Measurements from ENCODE around the gene MBD5. TPM values are rescaled to one million over a fixed set of nuclear protein-coding genes. Genes with fewer than 3 reads are reported as not detected.
A peak's percentile ranks its signal among the peaks of the same experiment; 100 is the strongest.

MBD5 gene
- total and polyA plus RNA-seq, 4 donors: 4.1 to 63.2 (median 29.5) TPM

DNA sequence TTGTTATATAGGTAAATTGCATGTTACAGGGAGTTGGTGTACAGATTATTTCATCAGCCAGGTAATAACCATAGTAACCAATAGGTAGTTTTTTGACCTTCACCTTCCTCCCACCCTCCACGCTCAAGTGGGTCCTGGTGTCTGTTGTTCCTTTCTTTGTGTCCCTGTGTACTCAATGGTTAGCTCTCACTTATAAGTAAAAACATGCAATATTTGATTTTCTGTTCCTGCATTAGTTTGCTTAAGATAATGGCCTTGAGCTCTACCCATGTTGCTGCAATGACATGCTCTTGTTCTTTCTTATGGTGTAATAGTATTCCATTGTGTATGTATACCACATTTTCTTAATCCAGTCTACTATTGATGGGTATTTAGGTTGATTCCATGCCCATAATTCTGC, 390.0 kb downstream of the MBD5 start:
- ATAC-seq (ENCODE audit: low FRiP score): no peak
- H3K36me3 ChIP-seq (ENCODE audit: control insufficient read depth in 1 of 2, insufficient read depth in 2 of 2, low read length in 1 of 2): no peaks in the 10 kb centered on the region
- no peaks in the 10 kb centered on the region for H3K9me3 ChIP-seq (ENCODE audit: control insufficient read depth, low read length)
- no peaks in the 10 kb centered on the region for H3K4me1 ChIP-seq (ENCODE audit: control insufficient read depth in 1 of 2, insufficient read depth in 2 of 2, low read length in 2 of 2)
- intact Hi-C loops (cut with DNase I): no loop called here
- 94 to 96% methylated on average over 1 of the region's 1 CpG for WGBS, 2 donors
- no peak overlapping the region for H3K4me3 ChIP-seq (ENCODE audit: low read length in 2 of 2)
- no peak overlapping the region for H3K27ac ChIP-seq (ENCODE audit: low read depth in 1 of 2, low read length in 2 of 2)
- DNase-seq: no peak
- H3K27me3 ChIP-seq (ENCODE audit: control insufficient read depth in 1 of 2, insufficient read depth in 2 of 2, low read length in 1 of 2): no peaks in the 10 kb centered on the region

DNA sequence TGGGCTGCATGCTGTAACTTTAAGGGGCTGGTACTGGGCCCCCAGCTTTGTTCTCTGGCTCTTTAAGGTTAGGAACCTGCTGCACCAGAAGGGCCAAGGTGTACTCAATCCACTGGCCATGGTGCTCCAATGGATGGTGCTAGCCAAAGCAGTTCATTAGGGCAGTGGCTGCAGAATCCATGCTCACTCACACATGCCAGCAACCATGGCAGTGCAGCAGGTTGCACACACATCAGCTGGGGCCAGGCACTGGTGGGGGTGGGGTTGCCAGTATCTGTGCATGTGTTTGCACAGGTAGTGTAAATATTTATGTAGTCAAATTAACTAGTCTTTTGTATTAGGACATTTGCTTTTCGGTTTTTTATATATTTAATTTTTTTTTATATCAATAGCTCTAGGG, 395.4 kb downstream of the MBD5 start:
- no peak overlapping the region for H3K4me3 ChIP-seq (ENCODE audit: low read length in 2 of 2)
- 97 to 100% methylated on average over 1 of the region's 1 CpG for WGBS, 2 donors
- H3K9me3 ChIP-seq (ENCODE audit: control insufficient read depth, low read length): peaks cover 3% of the 10 kb centered on the region
- intact Hi-C loops (cut with DNase I): no loop called here
- no peaks in the 10 kb centered on the region for H3K4me1 ChIP-seq (ENCODE audit: control insufficient read depth in 1 of 2, insufficient read depth in 2 of 2, low read length in 2 of 2)
- no peak overlapping the region for H3K27ac ChIP-seq (ENCODE audit: low read depth in 1 of 2, low read length in 2 of 2)
- ATAC-seq (ENCODE audit: low FRiP score): no peak
- peaks cover 0 to 2% of the 10 kb centered on the region in 2 donors for H3K36me3 ChIP-seq (ENCODE audit: control insufficient read depth in 1 of 2, insufficient read depth in 2 of 2, low read length in 1 of 2)
- H3K27me3 ChIP-seq (ENCODE audit: control insufficient read depth in 1 of 2, insufficient read depth in 2 of 2, low read length in 1 of 2): no peaks in the 10 kb centered on the region
- DNase-seq: no peak

DNA sequence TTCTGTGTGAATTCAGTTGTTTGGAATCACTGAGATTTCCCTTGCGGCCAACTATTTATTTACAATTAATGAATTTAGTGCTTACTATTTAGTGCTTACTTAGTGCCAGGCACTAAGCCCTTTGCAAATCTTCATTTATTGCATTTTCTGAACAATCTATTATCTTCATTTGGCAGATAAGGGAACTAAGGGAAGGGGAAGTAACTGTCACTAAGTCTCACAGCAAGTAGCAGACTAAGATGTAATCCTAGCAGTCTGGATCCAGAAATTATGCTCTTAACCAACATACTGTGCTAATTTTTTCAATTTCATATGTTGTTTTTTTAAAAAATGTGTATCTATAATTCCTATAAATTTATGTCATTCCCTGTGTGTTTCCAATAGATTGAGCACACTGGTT, 409.2 kb downstream of the MBD5 start:
- DNase-seq: no peak
- no peak for ATAC-seq (ENCODE audit: low FRiP score)
- no peak overlapping the region for H3K4me3 ChIP-seq (ENCODE audit: low read length in 2 of 2)
- intact Hi-C loops (cut with DNase I): no loop called here
- no peaks in the 10 kb centered on the region for H3K4me1 ChIP-seq (ENCODE audit: control insufficient read depth in 1 of 2, insufficient read depth in 2 of 2, low read length in 2 of 2)
- H3K9me3 ChIP-seq (ENCODE audit: control insufficient read depth, low read length): no peaks in the 10 kb centered on the region
- H3K36me3 ChIP-seq (ENCODE audit: control insufficient read depth in 1 of 2, insufficient read depth in 2 of 2, low read length in 1 of 2): no peaks in the 10 kb centered on the region
- H3K27me3 ChIP-seq (ENCODE audit: control insufficient read depth in 1 of 2, insufficient read depth in 2 of 2, low read length in 1 of 2): no peaks in the 10 kb centered on the region
- WGBS, 2 donors: 93 to 99% methylated on average over 1 of the region's 1 CpG
- H3K27ac ChIP-seq (ENCODE audit: low read depth in 1 of 2, low read length in 2 of 2): no peak overlapping the region

DNA sequence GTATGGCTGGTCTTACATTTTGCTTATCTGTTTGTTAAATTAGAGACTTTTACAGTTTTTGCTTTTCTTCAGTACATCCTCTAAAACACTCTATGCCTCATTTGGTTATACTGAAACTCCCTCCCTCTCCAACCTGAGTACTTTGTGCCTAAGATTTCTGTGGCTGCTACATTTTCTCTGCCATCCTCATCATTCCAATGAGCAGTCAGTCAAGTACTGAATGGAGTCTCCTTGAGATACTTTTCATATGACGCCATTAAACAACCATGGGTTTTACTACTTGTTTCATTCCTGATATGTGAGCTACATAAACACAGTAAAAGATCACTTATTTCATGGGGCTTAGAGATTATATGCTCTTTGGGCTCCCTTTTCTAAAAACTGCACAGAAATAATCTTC, 427.0 kb downstream of the MBD5 start:
- Histone ChIP-seq H3K27ac (ENCODE audit: low read depth in 1 of 2, low read length in 2 of 2) (no peak overlapping the region), H3K27me3 (ENCODE audit: control insufficient read depth in 1 of 2, insufficient read depth in 2 of 2, low read length in 1 of 2) (no peaks in the 10 kb centered on the region), H3K4me1 (ENCODE audit: control insufficient read depth in 1 of 2, insufficient read depth in 2 of 2, low read length in 2 of 2) (peaks cover 0 to 2% of the 10 kb centered on the region in 2 donors), H3K9me3 (ENCODE audit: control insufficient read depth, low read length) (no peaks in the 10 kb centered on the region), H3K36me3 (ENCODE audit: control insufficient read depth in 1 of 2, insufficient read depth in 2 of 2, low read length in 1 of 2) (no peaks in the 10 kb centered on the region), H3K4me3 (ENCODE audit: low read length in 2 of 2) (no peak overlapping the region)
- intact Hi-C loops (cut with DNase I): no loop called here
- DNase-seq: no peak
- WGBS, 2 donors: 73 to 74% methylated on average over 1 of the region's 1 CpG
- no peak for ATAC-seq (ENCODE audit: low FRiP score)

DNA sequence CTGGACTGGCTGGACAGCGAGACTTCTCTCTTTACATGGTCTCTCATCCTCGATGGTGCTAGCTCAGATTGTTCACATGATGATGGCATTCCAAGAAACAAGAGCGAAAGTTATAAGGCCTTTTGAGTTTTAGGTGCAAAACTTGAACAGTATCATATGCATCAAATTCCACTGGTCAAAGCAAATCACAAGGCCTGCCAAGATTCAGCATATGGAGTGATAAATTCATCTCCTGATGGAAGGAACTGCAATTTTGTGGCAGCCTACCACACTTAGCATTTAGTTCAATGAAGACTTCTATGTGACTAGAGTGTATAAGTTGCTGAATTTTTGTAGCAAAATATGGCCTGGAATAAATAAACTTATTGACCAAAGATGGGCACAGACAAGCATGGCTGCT, 429.6 kb downstream of the MBD5 start:
- 67 to 68% methylated on average over 3 of the region's 3 CpGs for WGBS, 2 donors
- Histone ChIP-seq H3K27ac (ENCODE audit: low read depth in 1 of 2, low read length in 2 of 2) (peak overlapping the region in 1 of 2 donors; percentile 43), H3K27me3 (ENCODE audit: control insufficient read depth in 1 of 2, insufficient read depth in 2 of 2, low read length in 1 of 2) (no peaks in the 10 kb centered on the region), H3K4me1 (ENCODE audit: control insufficient read depth in 1 of 2, insufficient read depth in 2 of 2, low read length in 2 of 2) (peaks cover 0 to 2% of the 10 kb centered on the region in 2 donors), H3K4me3 (ENCODE audit: low read length in 2 of 2) (no peak overlapping the region), H3K9me3 (ENCODE audit: control insufficient read depth, low read length) (no peaks in the 10 kb centered on the region), H3K36me3 (ENCODE audit: control insufficient read depth in 1 of 2, insufficient read depth in 2 of 2, low read length in 1 of 2) (no peaks in the 10 kb centered on the region)
- no peak for DNase-seq
- ATAC-seq (ENCODE audit: low FRiP score): no peak
- intact Hi-C loops (cut with DNase I): no loop called here

DNA sequence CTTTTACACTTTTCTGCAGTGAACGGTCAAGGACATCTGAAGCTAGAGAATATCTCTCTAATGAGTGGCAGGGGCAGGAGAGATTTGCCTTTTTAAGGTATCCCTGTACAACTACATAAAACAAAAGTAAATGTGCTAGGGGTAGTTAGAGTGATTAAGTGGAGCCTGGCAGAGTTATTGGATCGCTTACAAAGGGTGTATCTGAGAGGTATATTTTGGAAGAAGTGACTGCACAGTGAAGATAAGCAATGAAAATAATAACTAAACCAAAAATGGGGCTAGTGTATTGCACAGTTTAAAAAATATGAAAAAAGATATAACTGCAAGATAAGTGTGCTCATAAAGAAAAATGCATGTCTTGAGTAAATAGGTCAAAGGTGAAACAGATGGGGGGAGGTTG, 430.2 kb downstream of the MBD5 start:
- H3K9me3 ChIP-seq (ENCODE audit: control insufficient read depth, low read length): no peaks in the 10 kb centered on the region
- no peak for ATAC-seq (ENCODE audit: low FRiP score)
- peaks cover 0 to 5% of the 10 kb centered on the region in 2 donors for H3K4me1 ChIP-seq (ENCODE audit: control insufficient read depth in 1 of 2, insufficient read depth in 2 of 2, low read length in 2 of 2)
- no peaks in the 10 kb centered on the region for H3K36me3 ChIP-seq (ENCODE audit: control insufficient read depth in 1 of 2, insufficient read depth in 2 of 2, low read length in 1 of 2)
- no peaks in the 10 kb centered on the region for H3K27me3 ChIP-seq (ENCODE audit: control insufficient read depth in 1 of 2, insufficient read depth in 2 of 2, low read length in 1 of 2)
- no peak for DNase-seq
- 6 to 11% methylated on average over 2 of the region's 2 CpGs for WGBS, 2 donors
- H3K4me3 ChIP-seq (ENCODE audit: low read length in 2 of 2): no peak overlapping the region
- intact Hi-C loops (cut with DNase I): no loop called here
- peak overlapping the region in 1 of 2 donors; percentile 43 for H3K27ac ChIP-seq (ENCODE audit: low read depth in 1 of 2, low read length in 2 of 2)

DNA sequence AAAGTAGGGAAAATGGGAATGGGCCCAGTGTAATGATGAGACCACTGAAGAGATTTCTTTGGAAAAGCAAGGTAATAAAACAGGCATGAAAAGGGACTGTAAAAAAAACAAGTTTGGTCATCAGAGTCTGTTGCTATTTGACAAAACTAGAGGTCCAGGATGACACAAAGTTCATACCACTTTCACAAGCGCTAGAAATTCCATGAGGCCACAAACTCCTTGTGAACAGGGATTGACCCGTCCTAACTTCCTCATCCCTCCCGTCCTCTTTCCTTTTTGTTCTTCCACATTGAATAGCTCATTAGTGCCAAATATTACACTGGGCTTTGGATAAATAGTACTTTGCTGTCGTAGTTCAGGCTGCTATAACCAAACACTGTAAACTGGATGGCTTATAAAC, 434.9 kb downstream of the MBD5 start:
- no peak for ATAC-seq (ENCODE audit: low FRiP score)
- Histone ChIP-seq H3K27me3 (ENCODE audit: control insufficient read depth in 1 of 2, insufficient read depth in 2 of 2, low read length in 1 of 2) (no peaks in the 10 kb centered on the region), H3K4me1 (ENCODE audit: control insufficient read depth in 1 of 2, insufficient read depth in 2 of 2, low read length in 2 of 2) (peaks cover 0 to 15% of the 10 kb centered on the region in 2 donors), H3K27ac (ENCODE audit: low read depth in 1 of 2, low read length in 2 of 2) (no peak overlapping the region), H3K4me3 (ENCODE audit: low read length in 2 of 2) (no peak overlapping the region), H3K9me3 (ENCODE audit: control insufficient read depth, low read length) (no peaks in the 10 kb centered on the region), H3K36me3 (ENCODE audit: control insufficient read depth in 1 of 2, insufficient read depth in 2 of 2, low read length in 1 of 2) (no peaks in the 10 kb centered on the region)
- WGBS, 2 donors: 53 to 57% methylated on average over 4 of the region's 4 CpGs
- no peak for DNase-seq
- intact Hi-C loops (cut with DNase I): no loop called here

DNA sequence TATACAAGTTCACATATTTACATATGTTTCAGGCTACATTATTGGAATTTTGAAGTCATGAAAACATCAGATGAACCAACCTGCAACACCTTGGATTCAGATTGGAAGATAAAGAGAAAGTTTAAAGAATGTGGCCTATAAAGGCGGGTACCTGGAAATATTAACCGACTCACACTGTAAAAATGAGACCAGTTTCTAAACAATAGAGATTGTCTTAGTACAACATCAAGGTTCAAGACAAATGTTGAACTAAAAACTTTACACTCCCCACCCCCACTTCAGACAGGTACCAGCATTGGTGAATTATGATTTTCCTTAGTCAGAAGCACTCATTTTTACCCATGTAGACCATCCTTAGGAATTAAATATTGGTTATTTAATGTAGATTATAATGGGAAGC, 437.3 kb downstream of the MBD5 start:
- H3K9me3 ChIP-seq (ENCODE audit: control insufficient read depth, low read length): no peaks in the 10 kb centered on the region
- intact Hi-C loops (cut with DNase I): no loop called here
- no peaks in the 10 kb centered on the region for H3K27me3 ChIP-seq (ENCODE audit: control insufficient read depth in 1 of 2, insufficient read depth in 2 of 2, low read length in 1 of 2)
- no peaks in the 10 kb centered on the region for H3K36me3 ChIP-seq (ENCODE audit: control insufficient read depth in 1 of 2, insufficient read depth in 2 of 2, low read length in 1 of 2)
- no peak overlapping the region for H3K4me3 ChIP-seq (ENCODE audit: low read length in 2 of 2)
- WGBS, 2 donors: 99% methylated on average over 2 of the region's 2 CpGs
- peak overlapping the region in 1 of 2 donors; percentile 43 for H3K27ac ChIP-seq (ENCODE audit: low read depth in 1 of 2, low read length in 2 of 2)
- ATAC-seq (ENCODE audit: low FRiP score): no peak
- DNase-seq: no peak
- peaks cover 0 to 15% of the 10 kb centered on the region in 2 donors for H3K4me1 ChIP-seq (ENCODE audit: control insufficient read depth in 1 of 2, insufficient read depth in 2 of 2, low read length in 2 of 2)

DNA sequence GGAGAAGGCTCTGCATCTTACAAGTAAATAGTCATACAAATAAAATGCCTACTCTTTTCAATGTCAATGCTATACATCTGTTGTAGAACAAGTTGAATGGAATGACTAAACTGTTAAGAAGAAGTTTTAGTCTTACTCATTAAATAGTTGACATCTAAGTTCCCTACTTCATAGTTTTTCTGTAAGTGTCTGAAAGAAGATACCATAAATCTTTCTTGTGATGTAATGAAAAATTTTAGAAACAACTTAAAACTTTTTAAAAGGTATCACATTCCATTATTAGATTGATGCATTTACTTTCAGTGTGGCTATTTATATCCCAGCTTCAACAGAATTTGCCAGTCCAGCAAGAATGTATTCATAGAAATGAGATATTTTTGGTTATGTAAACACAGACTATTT, 438.5 kb downstream of the MBD5 start:
- no peak for DNase-seq
- no peaks in the 10 kb centered on the region for H3K27me3 ChIP-seq (ENCODE audit: control insufficient read depth in 1 of 2, insufficient read depth in 2 of 2, low read length in 1 of 2)
- no peaks in the 10 kb centered on the region for H3K9me3 ChIP-seq (ENCODE audit: control insufficient read depth, low read length)
- H3K27ac ChIP-seq (ENCODE audit: low read depth in 1 of 2, low read length in 2 of 2): no peak overlapping the region
- ATAC-seq (ENCODE audit: low FRiP score): no peak
- intact Hi-C loops (cut with DNase I): no loop called here
- no peak overlapping the region for H3K4me3 ChIP-seq (ENCODE audit: low read length in 2 of 2)
- no peaks in the 10 kb centered on the region for H3K36me3 ChIP-seq (ENCODE audit: control insufficient read depth in 1 of 2, insufficient read depth in 2 of 2, low read length in 1 of 2)
- peaks cover 0 to 15% of the 10 kb centered on the region in 2 donors for H3K4me1 ChIP-seq (ENCODE audit: control insufficient read depth in 1 of 2, insufficient read depth in 2 of 2, low read length in 2 of 2)

Data from aorta (tissue), 5 donors.